Epithelial cell of esophagus (primary cell): ENCODE results near the gene PRCD.

ENCODE experiments used
- DNase-seq: peaks from one replicate; pipeline ENCODE4 v3.0.0; 2010; ENCODE audit warnings: low read depth
- H3K4me3 ChIP-seq: 2 replicates; pipeline ENCODE4 v1.5.1; 2011; ENCODE audit warnings: mild to moderate bottlenecking, low read length, control low read depth
- CTCF ChIP-seq: IDR thresholded peaks from 2 replicates; pipeline ENCODE4 v1.5.1; 2011; ENCODE audit warnings: low read depth, mild to moderate bottlenecking, low read length, control low read depth, inconsistent platforms; ENCODE audit not compliant: insufficient read depth; ENCODE audit errors: missing control alignments

The PRCD gene

GRCh38 chr17:76535788-76536510 is 3.9 kb upstream of the PRCD start:
- H3K4me3 ChIP-seq: no peak overlapping the region
- no peak for TF ChIP-seq CTCF
- no peak for DNase-seq

GRCh38 chr17:76536511-76537287 is 3.1 kb upstream of the PRCD start:
- no peak overlapping the region for H3K4me3 ChIP-seq
- DNase-seq: no peak
- TF ChIP-seq CTCF: no peak

- peak; percentile 52 for DNase-seq
- no peak for TF ChIP-seq CTCF
- no peak overlapping the region for H3K4me3 ChIP-seq
Measured at GRCh38 chr17:76537288-76537577, 2.6 kb upstream of the PRCD start.

- DNase-seq: no peak
- H3K4me3 ChIP-seq: peak within 1 kb of the TSS; percentile 19
- no peak for TF ChIP-seq CTCF
Measured at GRCh38 chr17:76537578-76538280, 2.1 kb upstream of the PRCD start, which contains the start of gene CYGB. Gene CYGB, minus strand, starts transcription at chr17:76537709. Its CDS starts 167 bp downstream, at chr17:76537542.

- TF ChIP-seq CTCF: no peak
- no peak overlapping the region for H3K4me3 ChIP-seq
- no peak for DNase-seq
Measured at GRCh38 chr17:76538281-76538931, 1.4 kb upstream of the PRCD start.

- DNase-seq: no peak
- TF ChIP-seq CTCF: no peak
- H3K4me3 ChIP-seq: no peak overlapping the region
Measured at GRCh38 chr17:76538941-76539570, 788 bp upstream of the PRCD start.
